HCT116 (cell line): ENCODE data around the gene AFAP1L1. TPM values are rescaled to one million over a fixed set of nuclear protein-coding genes. Genes with fewer than 3 reads are reported as not detected.
A peak's percentile ranks its signal among the peaks of the same experiment; 100 is the strongest.

ENCODE experiments used
- ATAC-seq: fragments of 200-7000 bp; cut with Tn5 transposase; 2 replicates; pipeline ENCODE4 v1.9.1; 2020; ENCODE audit warnings: mild to moderate bottlenecking, moderate library complexity
- BruUV-seq: library from RNA; stranded (reverse); fragments of 400-500 nt; replicated peaks from 2 replicates; lab custom pipeline; 2021; lab: Mats Ljungman, UMichigan
- CTCF ChIA-PET: fragments of 300-600 bp; sonication (Branson Sonifier 250); formaldehyde crosslinking; loops from one replicate; lab custom pipeline; 2021; ENCODE audit warnings: antibody characterized with exemption; lab: Charles Lee
- POLR2A ChIA-PET: fragments of 300-600, 350-600 bp; sonication (Branson Sonifier 250); formaldehyde crosslinking; loops from one replicate; lab custom pipeline; 2021; ENCODE audit warnings: antibody characterized with exemption; lab: Charles Lee
- RAD21 ChIA-PET, 2 experiments: fragments of 300-600 bp; sonication (Branson Sonifier 250); formaldehyde crosslinking; loops; one replicate each; lab custom pipeline; 2023; ENCODE audit warnings: low total read pairs in 2 of 2; ENCODE audit not compliant: uncharacterized antibody in 2 of 2, unreplicated experiment in 2 of 2, low non-redundant PET in 1 of 2; lab: Charles Lee
- DNase-seq: peaks from one replicate; pipeline ENCODE4 v3.0.0-alpha.2; 2010; ENCODE audit warnings: low read depth, low spot score
- H2AFZ ChIP-seq: fragments of 200-600 bp; shearing (Covaris generic), sonication (generic); 2 replicates; pipeline ENCODE4 v1.6.1; 2017; ENCODE audit warnings: low read depth, mixed run types, mixed read lengths, antibody characterized with exemption, low read length; ENCODE audit not compliant: poor library complexity, severe bottlenecking
- H3K27ac ChIP-seq: 2 replicates; pipeline ENCODE4 v1.5.1; 2012; ENCODE audit warnings: low read depth, low read length
- H3K27me3 ChIP-seq: fragments of 200-600 bp; sonication (generic); 2 replicates; pipeline ENCODE4 v1.6.1; 2016; ENCODE audit warnings: mixed run types, low read length, mixed read lengths; ENCODE audit not compliant: insufficient read depth
- H3K36me3 ChIP-seq, 2 experiments: fragments of 200-500 bp in 1 of 2; fragments of 200-600 bp in 1 of 2; sonication (Bioruptor generic) in 1 of 2; sonication (generic) in 1 of 2; 2 replicates each; pipeline versions ENCODE4 v1.5.1 to v1.6.1; 2014 to 2016; ENCODE audit warnings: low read length in 2 of 2, inconsistent platforms in 1 of 2, mixed read lengths in 1 of 2, mixed run types in 1 of 2; ENCODE audit not compliant: insufficient read depth in 2 of 2, control insufficient read depth in 1 of 2
- H3K4me1 ChIP-seq, 2 experiments: fragments of 200-600 bp in 1 of 2; sonication (generic) in 1 of 2; 2 replicates each; pipeline versions ENCODE4 v1.5.1 to v1.6.1; 2012 to 2017; ENCODE audit warnings: low read length in 2 of 2, inconsistent platforms in 1 of 2, mild to moderate bottlenecking in 1 of 2, mixed read lengths in 1 of 2, mixed run types in 1 of 2, moderate library complexity in 1 of 2; ENCODE audit not compliant: insufficient read depth in 2 of 2, control insufficient read depth in 1 of 2
- H3K4me2 ChIP-seq: fragments of 200-600 bp; sonication (generic); 2 replicates; pipeline ENCODE4 v1.6.1; 2017; ENCODE audit warnings: mixed run types, low read length, mixed read lengths
- H3K4me3 ChIP-seq, 2 experiments: fragments of 200-600 bp in 1 of 2; sonication (generic) in 1 of 2; replicated peaks in 1 of 2; 2 replicates each; pipeline ENCODE4 v1.5.1; 2011 to 2016; ENCODE audit warnings: low read length in 2 of 2, control low read depth in 1 of 2, low read depth in 1 of 2, mild to moderate bottlenecking in 1 of 2, mixed read lengths in 1 of 2, mixed run types in 1 of 2
- H3K79me2 ChIP-seq: fragments of 200-600 bp; sonication (generic); 2 replicates; pipeline ENCODE4 v1.6.1; 2017; ENCODE audit warnings: mild to moderate bottlenecking, mixed run types, low read length, moderate library complexity, mixed read lengths; ENCODE audit not compliant: insufficient read depth
- H3K9ac ChIP-seq: fragments of 200-600 bp; sonication (generic); 2 replicates; pipeline ENCODE4 v1.6.1; 2016; ENCODE audit warnings: low read length, mixed read lengths
- H3K9me2 ChIP-seq: fragments of 200-600 bp; sonication (generic), shearing (Covaris generic); 2 replicates; pipeline ENCODE4 v1.6.1; 2017; ENCODE audit warnings: mixed run types, mild to moderate bottlenecking, moderate library complexity; ENCODE audit not compliant: insufficient read depth
- H3K9me3 ChIP-seq, 2 experiments: fragments of 200-500 bp in 1 of 2; fragments of 200-600 bp in 1 of 2; sonication (Bioruptor generic) in 1 of 2; sonication (generic) in 1 of 2; 2 replicates each; pipeline ENCODE4 v1.6.1; 2014 to 2017; ENCODE audit warnings: low read length in 2 of 2, mixed read lengths in 2 of 2, inconsistent platforms in 1 of 2, low read depth in 1 of 2, mild to moderate bottlenecking in 1 of 2, mixed run types in 1 of 2, moderate library complexity in 1 of 2; ENCODE audit not compliant: control insufficient read depth in 1 of 2, insufficient read depth in 1 of 2
- H4K20me1 ChIP-seq: fragments of 200-600 bp; sonication (generic), shearing (Covaris generic); 2 replicates; pipeline ENCODE4 v1.6.1; 2017; ENCODE audit warnings: mixed run types, mild to moderate bottlenecking, moderate library complexity; ENCODE audit not compliant: insufficient read depth
- CBX3 ChIP-seq: IDR thresholded peaks from 2 replicates; pipeline ENCODE4 v1.6.1; 2012; ENCODE audit warnings: low read depth
- CTCF ChIP-seq, 3 experiments: fragments of 200-600 bp in 1 of 3; sonication (generic) in 1 of 3; IDR thresholded peaks in 2 of 3; conservative IDR thresholded peaks in 1 of 3; 2 replicates each; pipeline ENCODE4 v1.5.1; 2012 to 2017; ENCODE audit warnings: low read depth in 2 of 3, low read length in 2 of 3, antibody characterized with exemption in 1 of 3, borderline replicate concordance in 1 of 3, control low read depth in 1 of 3, mild to moderate bottlenecking in 1 of 3, mixed read lengths in 1 of 3, mixed run types in 1 of 3, moderate library complexity in 1 of 3; ENCODE audit not compliant: insufficient read depth in 1 of 3
- EZH2phosphoT487 ChIP-seq: fragments of 200-600 bp; IDR thresholded peaks from 2 replicates; pipeline ENCODE4 v1.6.1; 2018; ENCODE audit warnings: antibody characterized with exemption, borderline replicate concordance
- FOSL1 ChIP-seq: IDR thresholded peaks from 2 replicates; pipeline ENCODE4 v1.6.1; 2012; ENCODE audit warnings: low read depth
- JUND ChIP-seq: IDR thresholded peaks from 2 replicates; pipeline ENCODE4 v1.6.1; 2012
- POLR2AphosphoS5 ChIP-seq: IDR thresholded peaks from 2 replicates; pipeline ENCODE4 v1.6.1; 2011; ENCODE audit warnings: mild to moderate bottlenecking, low read depth, low read length, moderate library complexity
- RAD21 ChIP-seq: IDR thresholded peaks from 2 replicates; pipeline ENCODE4 v1.6.1; 2012; ENCODE audit warnings: low read depth, mild to moderate bottlenecking
- SIN3A ChIP-seq: IDR thresholded peaks from 2 replicates; pipeline ENCODE4 v1.6.1; 2012; ENCODE audit warnings: low read depth
- SRF ChIP-seq: IDR thresholded peaks from 2 replicates; pipeline ENCODE4 v1.6.1; 2012; ENCODE audit warnings: low read depth
- YY1 ChIP-seq: IDR thresholded peaks from 2 replicates; pipeline ENCODE4 v1.6.1; 2011; ENCODE audit warnings: low read length, low read depth, moderate library complexity, mild to moderate bottlenecking; ENCODE audit not compliant: insufficient replicate concordance; ENCODE audit errors: extremely low read depth
- ZBTB33 ChIP-seq: IDR thresholded peaks from 2 replicates; pipeline ENCODE4 v1.6.1; 2011; ENCODE audit warnings: mild to moderate bottlenecking, low read length, moderate library complexity; ENCODE audit not compliant: insufficient replicate concordance; ENCODE audit errors: extremely low read depth
- ZFX ChIP-seq: fragments of 450-650 bp; IDR thresholded peaks from 2 replicates; pipeline ENCODE4 v1.6.1; 2017
- ZNF274 ChIP-seq: fragments of 200-500 bp; sonication (Bioruptor generic); IDR thresholded peaks from 2 replicates; pipeline ENCODE4 v1.6.1; 2014; ENCODE audit warnings: mild to moderate bottlenecking, low read depth, low read length, inconsistent platforms
- intact Hi-C: fragments of 100-400 bp; cut with micrococcal nuclease; formaldehyde crosslinking; loops from 2 replicates; pipeline ENCODE4 v1.10.0; 2022
- total RNA-seq: library from RNA; stranded (reverse); gene quantifications from one replicate; pipeline ENCODE4 v1.2.1, GENCODE V29; 2021; ENCODE audit not compliant: unreplicated experiment
- TF ChIP-seq, protein P1 (sequence below): IDR thresholded peaks from 2 replicates; pipeline ENCODE4 v1.6.1; 2012; ENCODE audit warnings: low read depth
- TF ChIP-seq, protein P2 (sequence below): IDR thresholded peaks from 2 replicates; pipeline ENCODE4 v1.6.1; 2012

Gene AFAP1L1
- total RNA-seq, 1 experiment from 2014 or later = 4.3 TPM

GRCh38 chr5:149381261-149381985 lies 109.8 kb downstream of the AFAP1L1 start:
- Histone ChIP-seq H3K36me3 (no peaks in the 10 kb centered on the region), H3K9me3 (no peaks in the 10 kb centered on the region), H3K4me2 (peak overlapping the region; percentile 33), H3K4me1 (peaks cover 0 to 6% of the 10 kb centered on the region in 2 experiments; a peak in 2 of 4 replicates), H3K27me3 (no peaks in the 10 kb centered on the region)
- ChIA-PET POLR2A (no interaction called here), CTCF (interaction anchor here (0.7 to 2.6 kb wide), 13 partner anchors 8 to 237 kb away, joined by 3 to 20 read pairs (median 6); no protein-coding TSS in a partner anchor)
- peak; percentile 50; the same call in 1 of the 2 replicates for ATAC-seq
- TF ChIP-seq EZH2phosphoT487 (no peak), CBX3 (no peak), POLR2AphosphoS5 (no peak), ZFX (no peak), ZBTB33 (no peak), JUND (no peak), SIN3A (no peak), YY1 (no peak), ZNF274 (no peak), CTCF (IDR thresholded peaks at IDR 0.05 in 2 of 3, conservative IDR thresholded peaks at IDR 0.05 in 1 of 3; ENCODE audit: borderline replicate concordance in 1 of 3, insufficient read depth in 1 of 3, low read depth in 2 of 3, low read length in 2 of 3) (no peak), RAD21 (no peak), SRF (no peak), FOSL1 (no peak)
- TF ChIP-seq, protein P1, sequence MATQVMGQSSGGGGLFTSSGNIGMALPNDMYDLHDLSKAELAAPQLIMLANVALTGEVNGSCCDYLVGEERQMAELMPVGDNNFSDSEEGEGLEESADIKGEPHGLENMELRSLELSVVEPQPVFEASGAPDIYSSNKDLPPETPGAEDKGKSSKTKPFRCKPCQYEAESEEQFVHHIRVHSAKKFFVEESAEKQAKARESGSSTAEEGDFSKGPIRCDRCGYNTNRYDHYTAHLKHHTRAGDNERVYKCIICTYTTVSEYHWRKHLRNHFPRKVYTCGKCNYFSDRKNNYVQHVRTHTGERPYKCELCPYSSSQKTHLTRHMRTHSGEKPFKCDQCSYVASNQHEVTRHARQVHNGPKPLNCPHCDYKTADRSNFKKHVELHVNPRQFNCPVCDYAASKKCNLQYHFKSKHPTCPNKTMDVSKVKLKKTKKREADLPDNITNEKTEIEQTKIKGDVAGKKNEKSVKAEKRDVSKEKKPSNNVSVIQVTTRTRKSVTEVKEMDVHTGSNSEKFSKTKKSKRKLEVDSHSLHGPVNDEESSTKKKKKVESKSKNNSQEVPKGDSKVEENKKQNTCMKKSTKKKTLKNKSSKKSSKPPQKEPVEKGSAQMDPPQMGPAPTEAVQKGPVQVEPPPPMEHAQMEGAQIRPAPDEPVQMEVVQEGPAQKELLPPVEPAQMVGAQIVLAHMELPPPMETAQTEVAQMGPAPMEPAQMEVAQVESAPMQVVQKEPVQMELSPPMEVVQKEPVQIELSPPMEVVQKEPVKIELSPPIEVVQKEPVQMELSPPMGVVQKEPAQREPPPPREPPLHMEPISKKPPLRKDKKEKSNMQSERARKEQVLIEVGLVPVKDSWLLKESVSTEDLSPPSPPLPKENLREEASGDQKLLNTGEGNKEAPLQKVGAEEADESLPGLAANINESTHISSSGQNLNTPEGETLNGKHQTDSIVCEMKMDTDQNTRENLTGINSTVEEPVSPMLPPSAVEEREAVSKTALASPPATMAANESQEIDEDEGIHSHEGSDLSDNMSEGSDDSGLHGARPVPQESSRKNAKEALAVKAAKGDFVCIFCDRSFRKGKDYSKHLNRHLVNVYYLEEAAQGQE = no peak
- TF ChIP-seq, protein P2, sequence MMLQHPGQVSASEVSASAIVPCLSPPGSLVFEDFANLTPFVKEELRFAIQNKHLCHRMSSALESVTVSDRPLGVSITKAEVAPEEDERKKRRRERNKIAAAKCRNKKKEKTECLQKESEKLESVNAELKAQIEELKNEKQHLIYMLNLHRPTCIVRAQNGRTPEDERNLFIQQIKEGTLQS = no peak
- TF ChIP-seq, all 23 proteins: peak for 0
- no peak for DNase-seq
- RAD21 ChIA-PET = interaction anchor here in 1 of 2 experiments (0.7 to 2.2 kb wide), 3 partner anchors 53 to 237 kb away, joined by 3 to 8 read pairs (median 4); no protein-coding TSS in a partner anchor
- no peaks in the 10 kb centered on the region for H3K9me2 ChIP-seq
- no TSS peak for BruUV-seq
- no peak overlapping the region for H2AFZ ChIP-seq
- H3K27ac ChIP-seq = no peak overlapping the region
- H4K20me1 ChIP-seq = no peaks in the 10 kb centered on the region
- H3K4me3 ChIP-seq = no peak overlapping the region
- H3K79me2 ChIP-seq = no peaks in the 10 kb centered on the region
- H3K9ac ChIP-seq = no peak overlapping the region
- intact Hi-C loops = no loop called here
